Measurements from ENCODE around the gene RHBDD3.

- no peak for TF ChIP-seq POLR2AphosphoS5 (IDR thresholded peaks at IDR 0.05; ENCODE audit: low read depth, low read length)
- TF ChIP-seq CTCF (IDR thresholded peaks at IDR 0.05), result no peak
- no peak for TF ChIP-seq SIN3A (IDR thresholded peaks at IDR 0.05; ENCODE audit: borderline replicate concordance, insufficient read depth, low read depth, low read length)
Measured at GRCh38 chr22:29302402-29302680, 34.6 kb upstream of the RHBDD3 start.

Measured in Panc1 (cell line).